ENCODE results near the gene PRM3.

The PRM3 gene

GRCh38 chr16:11245222-11245737, 28.1 kb downstream of the PRM3 start:
- ATAC-seq, result no peak
- DNase-seq, result no peak

- DNase-seq (no peak), ATAC-seq (no peak)
Observed at GRCh38 chr16:11242658-11243057, 30.8 kb downstream of the PRM3 start.

GRCh38 chr16:11241480-11242204, 31.8 kb downstream of the PRM3 start:
- DNase-seq, result no peak
- no peak for ATAC-seq

- ATAC-seq, result no peak
- DNase-seq, result no peak
Observed at GRCh38 chr16:11240636-11241473, 32.6 kb downstream of the PRM3 start.

- ATAC-seq, result peak; percentile 74
Observed at GRCh38 chr16:11239644-11240632, 33.5 kb downstream of the PRM3 start.

GRCh38 chr16:11238272-11239202, 34.9 kb downstream of the PRM3 start:
- no peak for DNase-seq
- ATAC-seq, result no peak

More at GRCh38 chr16:11239644-11240632, 33.5 kb downstream of the PRM3 start:
- DNase-seq, result no peak

GRCh38 chr16:11236461-11237254, 36.8 kb downstream of the PRM3 start:
- no peak for ATAC-seq
- DNase-seq, result no peak

- ATAC-seq (no peak), DNase-seq (no peak)
Observed at GRCh38 chr16:11235703-11235991, 37.8 kb downstream of the PRM3 start.

- no peak for DNase-seq
- ATAC-seq, result no peak
Observed at GRCh38 chr16:11234884-11235702, 38.3 kb downstream of the PRM3 start.

GRCh38 chr16:11233727-11234376, 39.6 kb downstream of the PRM3 start:
- peak; percentile 74 for ATAC-seq
- DNase-seq, result peak; percentile 80

GRCh38 chr16:11232852-11233726, 40.3 kb downstream of the PRM3 start:
- peak; percentile 91 for DNase-seq
- peak; percentile 83 for ATAC-seq

- no peak for DNase-seq
- no peak for ATAC-seq
Observed at GRCh38 chr16:11232302-11232851, 41.1 kb downstream of the PRM3 start.

- no peak for ATAC-seq
Observed at GRCh38 chr16:11231367-11231970, 42.0 kb downstream of the PRM3 start.

GRCh38 chr16:11229906-11230305, 43.5 kb downstream of the PRM3 start:
- no peak for DNase-seq
- ATAC-seq, result no peak

More at GRCh38 chr16:11231367-11231970, 42.0 kb downstream of the PRM3 start:
- DNase-seq, result no peak

GRCh38 chr16:11229432-11229831, 44.0 kb downstream of the PRM3 start:
- DNase-seq, result no peak
- ATAC-seq, result no peak

- no peak for ATAC-seq
- DNase-seq, result no peak
Observed at GRCh38 chr16:11225677-11226549, 47.5 kb downstream of the PRM3 start.
